Liver (tissue), 9 donors: ENCODE data around the gene IP6K3. TPM values are rescaled to one million over a fixed set of nuclear protein-coding genes. Genes with fewer than 3 reads are reported as not detected.

ENCODE experiments used
- DNase-seq: peaks from one replicate; pipeline ENCODE4 v3.0.0-alpha.2; 2017; ENCODE audit warnings: low spot score
- H3K27ac ChIP-seq, 2 donors: one replicate each; pipeline ENCODE4 v1.7.0; 2013; ENCODE audit warnings: inconsistent platforms in 2 of 2, low read length in 2 of 2, control low read depth in 1 of 2, low read depth in 1 of 2, mild to moderate bottlenecking in 1 of 2
- H3K27me3 ChIP-seq, 4 donors: one replicate each; pipeline versions ENCODE4 v1.6.1 to v1.7.0; 2013; ENCODE audit warnings: low read length in 3 of 4, inconsistent platforms in 1 of 4, mild to moderate bottlenecking in 1 of 4, moderate library complexity in 1 of 4; ENCODE audit not compliant: control insufficient read depth in 4 of 4, insufficient read depth in 4 of 4
- H3K36me3 ChIP-seq, 4 donors: one replicate each; pipeline versions ENCODE4 v1.6.1 to v1.7.0; 2013; ENCODE audit warnings: low read length in 3 of 4, mild to moderate bottlenecking in 3 of 4, low read depth in 1 of 4, moderate library complexity in 1 of 4; ENCODE audit not compliant: control insufficient read depth in 4 of 4, insufficient read depth in 3 of 4
- H3K4me1 ChIP-seq, 4 donors: one replicate each; pipeline versions ENCODE4 v1.6.1 to v1.7.0; 2013; ENCODE audit warnings: low read length in 3 of 4, mild to moderate bottlenecking in 3 of 4, moderate library complexity in 1 of 4; ENCODE audit not compliant: control insufficient read depth in 4 of 4, insufficient read depth in 4 of 4
- H3K4me3 ChIP-seq, 3 donors: one replicate each; pipeline versions ENCODE4 v1.6.1 to v1.7.0; 2013; ENCODE audit warnings: low read length in 3 of 3, control low read depth in 1 of 3, low read depth in 1 of 3, mild to moderate bottlenecking in 1 of 3
- H3K9ac ChIP-seq, 2 donors: one replicate each; pipeline ENCODE4 v1.7.0; 2013; ENCODE audit warnings: low read length in 2 of 2, mild to moderate bottlenecking in 2 of 2, moderate library complexity in 2 of 2, control low read depth in 1 of 2, low read depth in 1 of 2
- H3K9me3 ChIP-seq, 4 donors: one replicate each; pipeline versions ENCODE4 v1.6.1 to v1.7.0; 2013; ENCODE audit warnings: low read length in 3 of 4; ENCODE audit not compliant: control insufficient read depth in 4 of 4
- ATF3 ChIP-seq: IDR thresholded peaks from 2 replicates; pipeline ENCODE4 v1.6.1; 2016; ENCODE audit warnings: antibody characterized with exemption
- EGR1 ChIP-seq, 2 donors: IDR thresholded peaks; 2 replicates each; pipeline ENCODE4 v1.6.1; 2016 to 2018; ENCODE audit warnings: antibody characterized with exemption in 2 of 2, low read depth in 2 of 2
- FOXA1 ChIP-seq: IDR thresholded peaks from 2 replicates; pipeline ENCODE4 v1.6.1; 2016; ENCODE audit warnings: antibody characterized with exemption
- FOXA2 ChIP-seq: IDR thresholded peaks from 2 replicates; pipeline ENCODE4 v1.6.1; 2016; ENCODE audit warnings: antibody characterized with exemption
- GABPA ChIP-seq, 2 donors: IDR thresholded peaks in 1 of 2; conservative IDR thresholded peaks in 1 of 2; 2 replicates each; pipeline ENCODE4 v1.6.1; 2016; ENCODE audit warnings: antibody characterized with exemption in 2 of 2, mild to moderate bottlenecking in 1 of 2, moderate library complexity in 1 of 2
- HNF4A ChIP-seq, 2 donors: conservative IDR thresholded peaks; 2 replicates each; pipeline ENCODE4 v1.6.1; 2016; ENCODE audit warnings: antibody characterized with exemption in 2 of 2, mild to moderate bottlenecking in 2 of 2
- HNF4G ChIP-seq: IDR thresholded peaks from 2 replicates; pipeline ENCODE4 v1.6.1; 2016; ENCODE audit warnings: antibody characterized with exemption
- JUND ChIP-seq, 2 donors: IDR thresholded peaks; 2 replicates each; pipeline ENCODE4 v1.6.1; 2016; ENCODE audit warnings: antibody characterized with exemption in 2 of 2
- MAX ChIP-seq: IDR thresholded peaks from 2 replicates; pipeline ENCODE4 v1.6.1; 2016; ENCODE audit warnings: antibody characterized with exemption
- NR2F2 ChIP-seq: IDR thresholded peaks from 2 replicates; pipeline ENCODE4 v1.6.1; 2016; ENCODE audit warnings: antibody characterized with exemption
- RAD21 ChIP-seq, 2 donors: IDR thresholded peaks; 2 replicates each; pipeline ENCODE4 v1.6.1; 2016; ENCODE audit warnings: antibody characterized with exemption in 2 of 2, mild to moderate bottlenecking in 2 of 2
- RXRA ChIP-seq, 2 donors: IDR thresholded peaks; 2 replicates each; pipeline ENCODE4 v1.6.1; 2017 to 2018; ENCODE audit warnings: antibody characterized with exemption in 2 of 2, mild to moderate bottlenecking in 1 of 2
- SP1 ChIP-seq: IDR thresholded peaks from 2 replicates; pipeline ENCODE4 v1.6.1; 2018; ENCODE audit warnings: antibody characterized with exemption, mild to moderate bottlenecking
- WGBS: extraction: QIAGEN DNeasy Blood & Tissue Kit; methylation state at CpG from one replicate; pipeline ENCODE4 v1.1.7; 2013; 5-methylcytosine and 5-hydroxymethylcytosine counted together
- polyA plus RNA-seq, 2 donors: library from polyadenylated mRNA; stranded (reverse) in 1 of 2; unstranded in 1 of 2; fragments of 200-250 nt in 1 of 2; fragments of >200 nt in 1 of 2; fragmentation: Nextera tagmentation in 1 of 2; extraction: Ambion mirVana in 1 of 2; gene quantifications; one replicate each; pipeline versions ENCODE4 v1.2.1 to v1.2.3, GENCODE V29; 2013 to 2015
- total RNA-seq, 2 donors: library from RNA; depleted of rRNA; stranded (reverse); fragments of >200 nt; gene quantifications; one replicate each; pipeline ENCODE4 v1.2.3, GENCODE V29; 2014
- TF ChIP-seq, protein P1 (sequence below): fragments of 150-350 bp; IDR thresholded peaks from 2 replicates; pipeline ENCODE4 v1.5.1; 2017; ENCODE audit warnings: improper control_type of control experiment, low read depth, low read length; ENCODE audit not compliant: missing input control
- TF ChIP-seq, protein P2 (sequence below): IDR thresholded peaks from 2 replicates; pipeline ENCODE4 v1.6.1; 2016; ENCODE audit warnings: antibody characterized with exemption
- donor health status: healthy.
- donor health status: healthy.
- donor health status: healthy.
- donor health status: healthy.
- donor health status: healthy.

IP6K3 gene
- total and polyA plus RNA-seq, 4 donors, result 1.5 to 12.9 (median 6.7) TPM

GRCh38 chr6:33689148-33689494 lies 57.6 kb downstream of the IP6K3 start:
- no peaks in the 10 kb centered on the region for H3K9me3 ChIP-seq
- DNase-seq, result no peak
- H3K27ac ChIP-seq, result no peak overlapping the region
- no peaks in the 10 kb centered on the region for H3K36me3 ChIP-seq
- no peak overlapping the region for H3K9ac ChIP-seq
- WGBS, result 86% methylated on average over 12 of the region's 12 CpGs
- no peaks in the 10 kb centered on the region for H3K4me1 ChIP-seq
- TF ChIP-seq NR2F2 (no peak), RXRA (IDR thresholded peaks at IDR 0.05) (no peak), FOXA2 (no peak), GABPA (IDR thresholded peaks at IDR 0.05 in 1 of 2, conservative IDR thresholded peaks at IDR 0.05 in 1 of 2) (no peak), JUND (IDR thresholded peaks at IDR 0.05) (no peak), SP1 (no peak), MAX (no peak)
- TF ChIP-seq, protein P1, sequence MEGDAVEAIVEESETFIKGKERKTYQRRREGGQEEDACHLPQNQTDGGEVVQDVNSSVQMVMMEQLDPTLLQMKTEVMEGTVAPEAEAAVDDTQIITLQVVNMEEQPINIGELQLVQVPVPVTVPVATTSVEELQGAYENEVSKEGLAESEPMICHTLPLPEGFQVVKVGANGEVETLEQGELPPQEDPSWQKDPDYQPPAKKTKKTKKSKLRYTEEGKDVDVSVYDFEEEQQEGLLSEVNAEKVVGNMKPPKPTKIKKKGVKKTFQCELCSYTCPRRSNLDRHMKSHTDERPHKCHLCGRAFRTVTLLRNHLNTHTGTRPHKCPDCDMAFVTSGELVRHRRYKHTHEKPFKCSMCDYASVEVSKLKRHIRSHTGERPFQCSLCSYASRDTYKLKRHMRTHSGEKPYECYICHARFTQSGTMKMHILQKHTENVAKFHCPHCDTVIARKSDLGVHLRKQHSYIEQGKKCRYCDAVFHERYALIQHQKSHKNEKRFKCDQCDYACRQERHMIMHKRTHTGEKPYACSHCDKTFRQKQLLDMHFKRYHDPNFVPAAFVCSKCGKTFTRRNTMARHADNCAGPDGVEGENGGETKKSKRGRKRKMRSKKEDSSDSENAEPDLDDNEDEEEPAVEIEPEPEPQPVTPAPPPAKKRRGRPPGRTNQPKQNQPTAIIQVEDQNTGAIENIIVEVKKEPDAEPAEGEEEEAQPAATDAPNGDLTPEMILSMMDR, result no peak
- TF ChIP-seq, protein P2, sequence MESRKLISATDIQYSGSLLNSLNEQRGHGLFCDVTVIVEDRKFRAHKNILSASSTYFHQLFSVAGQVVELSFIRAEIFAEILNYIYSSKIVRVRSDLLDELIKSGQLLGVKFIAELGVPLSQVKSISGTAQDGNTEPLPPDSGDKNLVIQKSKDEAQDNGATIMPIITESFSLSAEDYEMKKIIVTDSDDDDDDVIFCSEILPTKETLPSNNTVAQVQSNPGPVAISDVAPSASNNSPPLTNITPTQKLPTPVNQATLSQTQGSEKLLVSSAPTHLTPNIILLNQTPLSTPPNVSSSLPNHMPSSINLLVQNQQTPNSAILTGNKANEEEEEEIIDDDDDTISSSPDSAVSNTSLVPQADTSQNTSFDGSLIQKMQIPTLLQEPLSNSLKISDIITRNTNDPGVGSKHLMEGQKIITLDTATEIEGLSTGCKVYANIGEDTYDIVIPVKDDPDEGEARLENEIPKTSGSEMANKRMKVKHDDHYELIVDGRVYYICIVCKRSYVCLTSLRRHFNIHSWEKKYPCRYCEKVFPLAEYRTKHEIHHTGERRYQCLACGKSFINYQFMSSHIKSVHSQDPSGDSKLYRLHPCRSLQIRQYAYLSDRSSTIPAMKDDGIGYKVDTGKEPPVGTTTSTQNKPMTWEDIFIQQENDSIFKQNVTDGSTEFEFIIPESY, result no peak
- no peaks in the 10 kb centered on the region for H3K27me3 ChIP-seq
- no peak overlapping the region for H3K4me3 ChIP-seq

GRCh38 chr6:33688451-33689147 lies 58.1 kb downstream of the IP6K3 start:
- Histone ChIP-seq H3K9me3 (no peaks in the 10 kb centered on the region), H3K27ac (no peak overlapping the region), H3K4me1 (no peaks in the 10 kb centered on the region), H3K36me3 (no peaks in the 10 kb centered on the region), H3K27me3 (no peaks in the 10 kb centered on the region), H3K4me3 (no peak overlapping the region), H3K9ac (no peak overlapping the region)
- DNase-seq, result no peak
- TF ChIP-seq, protein P2, result no peak
- TF ChIP-seq GABPA (IDR thresholded peaks at IDR 0.05 in 1 of 2, conservative IDR thresholded peaks at IDR 0.05 in 1 of 2), result no peak
- TF ChIP-seq RAD21 (IDR thresholded peaks at IDR 0.05), result no peak
- TF ChIP-seq NR2F2, result no peak
- WGBS, result 92% methylated on average over 25 of the region's 25 CpGs

DNA sequence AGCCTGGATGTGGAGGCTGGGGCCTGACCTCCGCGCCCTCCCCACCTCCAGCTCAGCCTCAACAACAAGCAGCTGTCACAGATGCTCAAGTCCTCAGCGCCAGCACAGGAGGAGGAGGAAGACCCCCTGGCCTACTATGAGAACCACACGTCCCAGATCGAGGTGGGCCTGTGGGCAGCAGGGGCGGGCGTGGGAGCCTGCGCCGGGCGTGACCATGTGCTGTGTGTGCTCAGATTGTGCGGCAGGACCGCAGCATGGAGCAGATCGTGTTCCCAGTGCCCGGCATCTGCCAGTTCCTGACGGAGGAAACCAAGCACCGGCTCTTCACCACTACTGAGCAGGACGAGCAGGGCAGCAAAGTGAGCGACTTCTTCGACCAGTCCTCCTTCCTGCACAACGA lies 58.7 kb downstream of the IP6K3 start:
- H3K4me1 ChIP-seq, result no peaks in the 10 kb centered on the region
- TF ChIP-seq EGR1 (IDR thresholded peaks at IDR 0.05; ENCODE audit: low read depth in 2 of 2) (no peak), HNF4A (conservative IDR thresholded peaks at IDR 0.05) (no peak), RXRA (IDR thresholded peaks at IDR 0.05) (no peak), HNF4G (no peak), FOXA1 (no peak), JUND (IDR thresholded peaks at IDR 0.05) (no peak), ATF3 (no peak), NR2F2 (no peak), MAX (no peak), GABPA (IDR thresholded peaks at IDR 0.05 in 1 of 2, conservative IDR thresholded peaks at IDR 0.05 in 1 of 2) (no peak)
- TF ChIP-seq, protein P2, result no peak
- WGBS, result 92% methylated on average over 20 of the region's 20 CpGs
- H3K27ac ChIP-seq, result no peak overlapping the region
- H3K4me3 ChIP-seq, result no peak overlapping the region
- no peak for DNase-seq
- no peak overlapping the region for H3K9ac ChIP-seq
- no peaks in the 10 kb centered on the region for H3K36me3 ChIP-seq
- no peaks in the 10 kb centered on the region for H3K27me3 ChIP-seq
- H3K9me3 ChIP-seq, result no peaks in the 10 kb centered on the region
